Central memory CD8-positive, alpha-beta T cell (primary cell): ENCODE results near the gene GJC1.
A peak's percentile ranks its signal among the peaks of the same experiment; 100 is the strongest.

Source experiments
- ATAC-seq: fragments of 150-1000 bp; cut with Tn5 transposase; replicated peaks from 2 replicates; pipeline ENCODE4 v1.10.0; 2022; ENCODE audit warnings: mild to moderate bottlenecking, moderate FRiP score, moderate number of reproducible peaks; ENCODE audit not compliant: poor library complexity, severe bottlenecking; ENCODE audit errors: extremely low read depth
- DNase-seq, 2 donors: peaks; one replicate each; pipeline ENCODE4 v3.0.0; 2021; ENCODE audit warnings: low spot score in 2 of 2
- H3K27ac Mint-ChIP-seq: one replicate; pipeline ENCODE4 v1.8.0; 2022; ENCODE audit warnings: low read depth, mild to moderate bottlenecking, moderate library complexity, mixed read lengths
- H3K27me3 Mint-ChIP-seq: one replicate; pipeline ENCODE4 v1.8.0; 2022; ENCODE audit warnings: mixed read lengths
- H3K36me3 Mint-ChIP-seq: one replicate; pipeline ENCODE4 v1.8.0; 2022; ENCODE audit warnings: mild to moderate bottlenecking, moderate library complexity, mixed read lengths; ENCODE audit not compliant: insufficient read depth
- H3K4me1 Mint-ChIP-seq: one replicate; pipeline ENCODE4 v1.8.0; 2022; ENCODE audit warnings: mixed read lengths
- H3K4me3 Mint-ChIP-seq: one replicate; pipeline ENCODE4 v1.8.0; 2022; ENCODE audit warnings: mild to moderate bottlenecking, moderate library complexity, mixed read lengths
- H3K9me3 Mint-ChIP-seq: one replicate; pipeline ENCODE4 v1.8.0; 2022; ENCODE audit warnings: mixed read lengths

The GJC1 gene

GRCh38 chr17:44862278-44862914, 32.3 kb upstream of the GJC1 start:
- ATAC-seq (no peak), DNase-seq (no peak)
- Mint-ChIP-seq H3K4me3 (no peak overlapping the region), H3K36me3 (peaks cover 70% of the 10 kb centered on the region), H3K27ac (no peak overlapping the region), H3K27me3 (no peaks in the 10 kb centered on the region), H3K9me3 (no peaks in the 10 kb centered on the region), H3K4me1 (no peaks in the 10 kb centered on the region)

GRCh38 chr17:44859701-44860100, 29.6 kb upstream of the GJC1 start:
- DNase-seq, result no peak
- Mint-ChIP-seq H3K4me3 (no peak overlapping the region), H3K27ac (no peak overlapping the region), H3K27me3 (no peaks in the 10 kb centered on the region), H3K4me1 (no peaks in the 10 kb centered on the region), H3K9me3 (no peaks in the 10 kb centered on the region), H3K36me3 (peaks cover 84% of the 10 kb centered on the region)
- ATAC-seq, result no peak

- Mint-ChIP-seq H3K27me3 (no peaks in the 10 kb centered on the region), H3K9me3 (no peaks in the 10 kb centered on the region), H3K4me1 (no peaks in the 10 kb centered on the region), H3K4me3 (no peak overlapping the region), H3K27ac (no peak overlapping the region), H3K36me3 (peaks cover 76% of the 10 kb centered on the region)
- no peak for DNase-seq
- ATAC-seq, result no peak
Measured at GRCh38 chr17:44854192-44854591, 24.1 kb upstream of the GJC1 start.

GRCh38 chr17:44850612-44851011, 20.5 kb upstream of the GJC1 start:
- H3K36me3 Mint-ChIP-seq, result peaks cover 48% of the 10 kb centered on the region
- DNase-seq (no peak), ATAC-seq (no peak)
- H3K4me1 Mint-ChIP-seq, result peaks cover 7% of the 10 kb centered on the region
- H3K27ac Mint-ChIP-seq, result peak overlapping the region; percentile 24
- H3K27me3 Mint-ChIP-seq, result no peaks in the 10 kb centered on the region
- no peaks in the 10 kb centered on the region for H3K9me3 Mint-ChIP-seq
- no peak overlapping the region for H3K4me3 Mint-ChIP-seq

GRCh38 chr17:44850025-44850424, 19.9 kb upstream of the GJC1 start:
- H3K4me1 Mint-ChIP-seq, result peaks cover 7% of the 10 kb centered on the region
- DNase-seq (no peak), ATAC-seq (no peak)
- H3K27ac Mint-ChIP-seq, result peak overlapping the region; percentile 24
- no peaks in the 10 kb centered on the region for H3K9me3 Mint-ChIP-seq
- peaks cover 43% of the 10 kb centered on the region for H3K36me3 Mint-ChIP-seq
- H3K4me3 Mint-ChIP-seq, result no peak overlapping the region
- no peaks in the 10 kb centered on the region for H3K27me3 Mint-ChIP-seq

GRCh38 chr17:44848961-44849489, 18.9 kb upstream of the GJC1 start:
- no peaks in the 10 kb centered on the region for H3K27me3 Mint-ChIP-seq
- H3K27ac Mint-ChIP-seq, result no peak overlapping the region
- H3K4me3 Mint-ChIP-seq, result no peak overlapping the region
- DNase-seq (no peak), ATAC-seq (no peak)
- peaks cover 34% of the 10 kb centered on the region for H3K36me3 Mint-ChIP-seq
- no peaks in the 10 kb centered on the region for H3K9me3 Mint-ChIP-seq
- peaks cover 7% of the 10 kb centered on the region for H3K4me1 Mint-ChIP-seq

GRCh38 chr17:44848257-44848795, 18.2 kb upstream of the GJC1 start:
- H3K27ac Mint-ChIP-seq, result peak overlapping the region; percentile 8
- peaks cover 27% of the 10 kb centered on the region for H3K36me3 Mint-ChIP-seq
- no peaks in the 10 kb centered on the region for H3K9me3 Mint-ChIP-seq
- no peak overlapping the region for H3K4me3 Mint-ChIP-seq
- peaks cover 7% of the 10 kb centered on the region for H3K4me1 Mint-ChIP-seq
- DNase-seq, result no peak
- no peaks in the 10 kb centered on the region for H3K27me3 Mint-ChIP-seq
- no peak for ATAC-seq

GRCh38 chr17:44847586-44847985, 17.5 kb upstream of the GJC1 start, which contains the start of gene HIGD1B:
HIGD1B (plus strand) TSS chr17:44847883; CDS start chr17:44848153, 270 bp downstream.
- H3K4me3 Mint-ChIP-seq, result no peak within 1 kb of the TSS
- no peaks in the 10 kb centered on the region for H3K27me3 Mint-ChIP-seq
- peaks cover 7% of the 10 kb centered on the region for H3K4me1 Mint-ChIP-seq
- DNase-seq (no peak), ATAC-seq (no peak)
- H3K36me3 Mint-ChIP-seq, result peaks cover 20% of the 10 kb centered on the region
- peak within 1 kb of the TSS; percentile 83 for H3K27ac Mint-ChIP-seq
- H3K9me3 Mint-ChIP-seq, result no peaks in the 10 kb centered on the region

- no peaks in the 10 kb centered on the region for H3K27me3 Mint-ChIP-seq
- peaks cover 7% of the 10 kb centered on the region for H3K4me1 Mint-ChIP-seq
- H3K36me3 Mint-ChIP-seq, result peaks cover 9% of the 10 kb centered on the region
- ATAC-seq, result no peak
- peak overlapping the region; percentile 83 for H3K27ac Mint-ChIP-seq
- no peak for DNase-seq
- H3K4me3 Mint-ChIP-seq, result no peak overlapping the region
- H3K9me3 Mint-ChIP-seq, result no peaks in the 10 kb centered on the region
Measured at GRCh38 chr17:44846206-44846605, 16.1 kb upstream of the GJC1 start.

- Mint-ChIP-seq H3K27ac (no peak overlapping the region), H3K9me3 (no peaks in the 10 kb centered on the region), H3K36me3 (peaks cover 4% of the 10 kb centered on the region), H3K27me3 (no peaks in the 10 kb centered on the region), H3K4me1 (peaks cover 7% of the 10 kb centered on the region), H3K4me3 (no peak overlapping the region)
- no peak for DNase-seq
- no peak for ATAC-seq
Measured at GRCh38 chr17:44844390-44844830, 14.3 kb upstream of the GJC1 start.

- H3K4me3 Mint-ChIP-seq, result no peak overlapping the region
- H3K27me3 Mint-ChIP-seq, result no peaks in the 10 kb centered on the region
- H3K27ac Mint-ChIP-seq, result no peak overlapping the region
- H3K9me3 Mint-ChIP-seq, result no peaks in the 10 kb centered on the region
- no peak for DNase-seq
- peaks cover 1% of the 10 kb centered on the region for H3K4me1 Mint-ChIP-seq
- ATAC-seq, result no peak
- peaks cover 2% of the 10 kb centered on the region for H3K36me3 Mint-ChIP-seq
Measured at GRCh38 chr17:44842748-44843147, 12.7 kb upstream of the GJC1 start.

- DNase-seq (no peak), ATAC-seq (no peak)
- Mint-ChIP-seq H3K36me3 (no peaks in the 10 kb centered on the region), H3K27me3 (no peaks in the 10 kb centered on the region), H3K4me3 (no peak overlapping the region), H3K4me1 (no peaks in the 10 kb centered on the region), H3K27ac (no peak overlapping the region), H3K9me3 (no peaks in the 10 kb centered on the region)
Measured at GRCh38 chr17:44840936-44841335, 10.8 kb upstream of the GJC1 start.

- Mint-ChIP-seq H3K4me1 (no peaks in the 10 kb centered on the region), H3K9me3 (no peaks in the 10 kb centered on the region), H3K27me3 (no peaks in the 10 kb centered on the region), H3K36me3 (no peaks in the 10 kb centered on the region), H3K27ac (no peak overlapping the region), H3K4me3 (no peak overlapping the region)
- DNase-seq (no peak), ATAC-seq (no peak)
Measured at GRCh38 chr17:44840274-44840673, 10.2 kb upstream of the GJC1 start.
